K562 (cell line): Measurements from ENCODE around the gene PRUNE1. TPM values are rescaled to one million over a fixed set of nuclear protein-coding genes. Genes with fewer than 3 reads are reported as not detected.
A peak's percentile ranks its signal among the peaks of the same experiment; 100 is the strongest.

Experiments used
- HDAC6 ChIP-seq: IDR thresholded peaks from 2 replicates; pipeline ENCODE4 v1.6.1; 2012; ENCODE audit warnings: low read depth, mild to moderate bottlenecking, control low read depth, inconsistent platforms, low read length, moderate library complexity
- HMG20A ChIP-seq: fragments of 450-650 bp; formaldehyde crosslinking; conservative IDR thresholded peaks from 2 replicates; pipeline ENCODE4 v1.4.0; 2020; ENCODE audit warnings: mild to moderate bottlenecking, mixed read lengths
- HNRNPH1 ChIP-seq: fragments of 200-400 bp; formaldehyde crosslinking; optimal IDR thresholded peaks from 2 replicates; pipeline ENCODE3; 2017; ENCODE audit warnings: low read depth, mild to moderate bottlenecking, low read length, moderate library complexity
- MYNN ChIP-seq, 2 experiments: sonication (generic); formaldehyde crosslinking in 1 of 2; IDR thresholded peaks; 2 replicates each; pipeline versions ENCODE4 v1.5.0 to v1.6.1; 2016 to 2020; ENCODE audit warnings: antibody characterized with exemption in 1 of 2, missing genetic modification reagents in 1 of 2
- NFE2 ChIP-seq: IDR thresholded peaks from 2 replicates; pipeline ENCODE4 v1.6.1; 2014; ENCODE audit warnings: antibody characterized with exemption, low read depth
- PHB2 ChIP-seq: fragments of 450-650 bp; IDR thresholded peaks from 2 replicates; pipeline ENCODE4 v1.6.1; 2017; ENCODE audit warnings: low read depth
- RBBP5 ChIP-seq: fragments of 200-600 bp; sonication (generic); IDR thresholded peaks from 2 replicates; pipeline ENCODE4 v1.6.1; 2012; ENCODE audit warnings: borderline replicate concordance, mild to moderate bottlenecking, low read length, control low read depth, inconsistent platforms; ENCODE audit not compliant: insufficient read depth, poor library complexity, severe bottlenecking
- ZBTB17 ChIP-seq: fragments of 450-650 bp; formaldehyde crosslinking; IDR thresholded peaks from 2 replicates; pipeline ENCODE4 v1.4.0; 2020; ENCODE audit warnings: mild to moderate bottlenecking
- ZNF133 ChIP-seq: fragments of 250-450 bp; sonication (Bioruptor Pico); IDR thresholded peaks from 2 replicates; pipeline ENCODE4 v1.4.0; 2020; ENCODE audit warnings: mild to moderate bottlenecking
- ZNF165 ChIP-seq: fragments of 250-450 bp; sonication (Bioruptor Pico); IDR thresholded peaks from 2 replicates; pipeline ENCODE4 v1.4.0; 2020; ENCODE audit warnings: borderline replicate concordance
- ZNF584 ChIP-seq: fragments of 200-800 bp; sonication (Bioruptor generic); IDR thresholded peaks from 2 replicates; pipeline ENCODE4 v1.6.1; 2016; ENCODE audit warnings: low read depth, mild to moderate bottlenecking, missing genetic modification characterization, missing compliant biosample characterization
- polyA plus RNA-seq, 8 experiments: library from polyadenylated mRNA; depleted of rRNA in 4 of 8; stranded (reverse) in 5 of 8; unstranded in 3 of 8; fragments of >200 nt; fragmentation: Nextera tagmentation in 2 of 8; fragmentation: Illumina TruSeq in 1 of 8; extraction: Ambion mirVana in 2 of 8; extraction: Trizol in 1 of 8; gene quantifications; 2 replicates each; pipeline versions ENCODE4 v1.2.1 to v1.2.3, GENCODE V29; 2011 to 2014; ENCODE audit warnings: inconsistent platforms in 1 of 8, missing spikeins in 1 of 8
- total RNA-seq, 7 experiments: library from RNA; depleted of rRNA in 6 of 7; stranded (reverse); fragments of >200 nt in 6 of 7; fragmentation: Illumina TruSeq in 2 of 7; extraction: Trizol in 2 of 7; gene quantifications; 2 replicates each; pipeline versions ENCODE4 v1.2.1 to v1.2.3, GENCODE V29; 2011 to 2021; ENCODE audit warnings: low replicate concordance in 1 of 7
- TF ChIP-seq, protein P1 (sequence below): sonication (generic); formaldehyde crosslinking; IDR thresholded peaks from 2 replicates; pipeline ENCODE4 v1.9.0; 2022; ENCODE audit warnings: mild to moderate bottlenecking, missing genetic modification reagents
- TF ChIP-seq, protein P2 (sequence below): sonication (generic); formaldehyde crosslinking; IDR thresholded peaks from 2 replicates; pipeline ENCODE4 v1.8.1; 2023; ENCODE audit warnings: missing genetic modification reagents, mild to moderate bottlenecking, borderline replicate concordance
- TF ChIP-seq, protein P3 (sequence below): fragments of 250-450 bp; sonication (Bioruptor Pico); IDR thresholded peaks from 2 replicates; pipeline ENCODE4 v1.8.0; 2022; ENCODE audit warnings: inconsistent platforms

Gene PRUNE1
- total and polyA plus RNA-seq, 9 of the 15 experiments (the other 6 are each of a cell fraction or from before 2014, with no cell fraction given), result 16.7 to 48.3 (median 26.2) TPM

DNA sequence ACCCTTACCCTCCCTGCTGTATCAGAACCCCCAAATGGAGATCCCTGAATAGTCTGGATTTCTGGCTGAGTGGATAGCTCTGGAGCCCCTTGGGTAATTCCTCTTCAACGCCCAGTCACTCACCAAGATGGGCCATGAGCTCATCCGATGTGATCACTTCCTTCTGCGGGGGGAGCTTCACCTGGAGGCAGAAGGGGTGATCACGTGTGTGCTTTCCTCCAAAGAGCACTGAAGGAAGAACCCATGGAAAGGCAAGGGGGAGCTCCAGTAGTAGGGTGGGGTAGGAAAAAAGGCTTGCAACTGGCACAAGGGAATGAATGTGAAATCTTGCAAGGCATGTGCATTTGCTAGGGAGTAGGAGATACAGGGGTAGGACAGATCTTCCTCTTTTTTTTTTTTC lies 6.6 kb upstream of the PRUNE1 start (continued):
- TF ChIP-seq, protein P1, sequence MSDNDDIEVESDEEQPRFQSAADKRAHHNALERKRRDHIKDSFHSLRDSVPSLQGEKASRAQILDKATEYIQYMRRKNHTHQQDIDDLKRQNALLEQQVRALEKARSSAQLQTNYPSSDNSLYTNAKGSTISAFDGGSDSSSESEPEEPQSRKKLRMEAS (CRISPR knock-in tag), result 0 out of 2 replicates have a peak, but pooled peaks have one; percentile 22
- TF ChIP-seq ZNF133 (no peak), HDAC6 (no peak), NFE2 (no peak), ZNF584 (CRISPR knock-in tag) (no peak), ZNF165 (CRISPR knock-in tag) (no peak), RBBP5 (no peak), ZBTB17 (CRISPR knock-in tag) (no peak), PHB2 (no peak), MYNN (IDR thresholded peaks at IDR 0.05) (no peak), MYNN (CRISPR knock-in tag; IDR thresholded peaks at IDR 0.05) (no peak), HNRNPH1 (no peak), HMG20A (no peak)
- TF ChIP-seq, protein P2, sequence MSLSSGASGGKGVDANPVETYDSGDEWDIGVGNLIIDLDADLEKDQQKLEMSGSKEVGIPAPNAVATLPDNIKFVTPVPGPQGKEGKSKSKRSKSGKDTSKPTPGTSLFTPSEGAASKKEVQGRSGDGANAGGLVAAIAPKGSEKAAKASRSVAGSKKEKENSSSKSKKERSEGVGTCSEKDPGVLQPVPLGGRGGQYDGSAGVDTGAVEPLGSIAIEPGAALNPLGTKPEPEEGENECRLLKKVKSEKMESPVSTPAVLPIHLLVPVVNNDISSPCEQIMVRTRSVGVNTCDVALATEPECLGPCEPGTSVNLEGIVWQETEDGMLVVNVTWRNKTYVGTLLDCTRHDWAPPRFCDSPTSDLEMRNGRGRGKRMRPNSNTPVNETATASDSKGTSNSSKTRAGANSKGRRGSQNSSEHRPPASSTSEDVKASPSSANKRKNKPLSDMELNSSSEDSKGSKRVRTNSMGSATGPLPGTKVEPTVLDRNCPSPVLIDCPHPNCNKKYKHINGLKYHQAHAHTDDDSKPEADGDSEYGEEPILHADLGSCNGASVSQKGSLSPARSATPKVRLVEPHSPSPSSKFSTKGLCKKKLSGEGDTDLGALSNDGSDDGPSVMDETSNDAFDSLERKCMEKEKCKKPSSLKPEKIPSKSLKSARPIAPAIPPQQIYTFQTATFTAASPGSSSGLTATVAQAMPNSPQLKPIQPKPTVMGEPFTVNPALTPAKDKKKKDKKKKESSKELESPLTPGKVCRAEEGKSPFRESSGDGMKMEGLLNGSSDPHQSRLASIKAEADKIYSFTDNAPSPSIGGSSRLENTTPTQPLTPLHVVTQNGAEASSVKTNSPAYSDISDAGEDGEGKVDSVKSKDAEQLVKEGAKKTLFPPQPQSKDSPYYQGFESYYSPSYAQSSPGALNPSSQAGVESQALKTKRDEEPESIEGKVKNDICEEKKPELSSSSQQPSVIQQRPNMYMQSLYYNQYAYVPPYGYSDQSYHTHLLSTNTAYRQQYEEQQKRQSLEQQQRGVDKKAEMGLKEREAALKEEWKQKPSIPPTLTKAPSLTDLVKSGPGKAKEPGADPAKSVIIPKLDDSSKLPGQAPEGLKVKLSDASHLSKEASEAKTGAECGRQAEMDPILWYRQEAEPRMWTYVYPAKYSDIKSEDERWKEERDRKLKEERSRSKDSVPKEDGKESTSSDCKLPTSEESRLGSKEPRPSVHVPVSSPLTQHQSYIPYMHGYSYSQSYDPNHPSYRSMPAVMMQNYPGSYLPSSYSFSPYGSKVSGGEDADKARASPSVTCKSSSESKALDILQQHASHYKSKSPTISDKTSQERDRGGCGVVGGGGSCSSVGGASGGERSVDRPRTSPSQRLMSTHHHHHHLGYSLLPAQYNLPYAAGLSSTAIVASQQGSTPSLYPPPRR (CRISPR knock-in tag), result no peak
- TF ChIP-seq, protein P3, sequence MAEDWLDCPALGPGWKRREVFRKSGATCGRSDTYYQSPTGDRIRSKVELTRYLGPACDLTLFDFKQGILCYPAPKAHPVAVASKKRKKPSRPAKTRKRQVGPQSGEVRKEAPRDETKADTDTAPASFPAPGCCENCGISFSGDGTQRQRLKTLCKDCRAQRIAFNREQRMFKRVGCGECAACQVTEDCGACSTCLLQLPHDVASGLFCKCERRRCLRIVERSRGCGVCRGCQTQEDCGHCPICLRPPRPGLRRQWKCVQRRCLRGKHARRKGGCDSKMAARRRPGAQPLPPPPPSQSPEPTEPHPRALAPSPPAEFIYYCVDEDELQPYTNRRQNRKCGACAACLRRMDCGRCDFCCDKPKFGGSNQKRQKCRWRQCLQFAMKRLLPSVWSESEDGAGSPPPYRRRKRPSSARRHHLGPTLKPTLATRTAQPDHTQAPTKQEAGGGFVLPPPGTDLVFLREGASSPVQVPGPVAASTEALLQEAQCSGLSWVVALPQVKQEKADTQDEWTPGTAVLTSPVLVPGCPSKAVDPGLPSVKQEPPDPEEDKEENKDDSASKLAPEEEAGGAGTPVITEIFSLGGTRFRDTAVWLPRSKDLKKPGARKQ (CRISPR knock-in tag), result no peak
